Activated T-cell treated with anti-CD3 and anti-CD28 coated beads, Interleukin-2, amount 50 U/mL, for 24 hours (primary cell): ENCODE data around the gene WT1.
A peak's percentile ranks its signal among the peaks of the same experiment; 100 is the strongest.

Experiments
- DNase-seq: peaks from one replicate; pipeline ENCODE4 v3.0.0-alpha.2; 2020
- H3K27ac Mint-ChIP-seq: 2 replicates; pipeline ENCODE4 v1.8.0; 2020; ENCODE audit warnings: mild to moderate bottlenecking, mixed read lengths
- H3K27me3 Mint-ChIP-seq: 2 replicates; pipeline ENCODE4 v1.8.0; 2020; ENCODE audit warnings: mixed read lengths
- H3K36me3 Mint-ChIP-seq: 2 replicates; pipeline ENCODE4 v1.8.0; 2020; ENCODE audit warnings: low read depth, mixed read lengths
- H3K4me1 Mint-ChIP-seq: 2 replicates; pipeline ENCODE4 v1.8.0; 2020; ENCODE audit warnings: low read depth, mixed read lengths
- H3K4me3 Mint-ChIP-seq: 2 replicates; pipeline ENCODE4 v1.8.0; 2020; ENCODE audit warnings: mild to moderate bottlenecking, moderate library complexity, mixed read lengths
- H3K9me3 Mint-ChIP-seq: 2 replicates; pipeline ENCODE4 v1.8.0; 2020; ENCODE audit warnings: mixed read lengths

The WT1 gene

GRCh38 chr11:32447252-32447651, 11.9 kb upstream of the WT1 start:
- peaks cover 52% of the 10 kb centered on the region for H3K27me3 Mint-ChIP-seq
- no peaks in the 10 kb centered on the region for H3K4me1 Mint-ChIP-seq
- no peaks in the 10 kb centered on the region for H3K36me3 Mint-ChIP-seq
- H3K9me3 Mint-ChIP-seq = no peaks in the 10 kb centered on the region
- H3K27ac Mint-ChIP-seq = no peak overlapping the region
- DNase-seq = no peak
- H3K4me3 Mint-ChIP-seq = no peak overlapping the region

GRCh38 chr11:32446227-32446626, 10.9 kb upstream of the WT1 start:
- H3K27me3 Mint-ChIP-seq = peaks cover 57% of the 10 kb centered on the region
- no peaks in the 10 kb centered on the region for H3K4me1 Mint-ChIP-seq
- H3K4me3 Mint-ChIP-seq = no peak overlapping the region
- no peak for DNase-seq
- H3K36me3 Mint-ChIP-seq = no peaks in the 10 kb centered on the region
- no peaks in the 10 kb centered on the region for H3K9me3 Mint-ChIP-seq
- no peak overlapping the region for H3K27ac Mint-ChIP-seq

- Mint-ChIP-seq H3K9me3 (no peaks in the 10 kb centered on the region), H3K4me1 (peaks cover 2% of the 10 kb centered on the region), H3K27me3 (peaks cover 71% of the 10 kb centered on the region), H3K4me3 (no peak overlapping the region), H3K27ac (no peak overlapping the region), H3K36me3 (no peaks in the 10 kb centered on the region)
- DNase-seq = no peak
Measured at GRCh38 chr11:32444186-32444585, 8.8 kb upstream of the WT1 start.

GRCh38 chr11:32440916-32441315, 5.6 kb upstream of the WT1 start:
- Mint-ChIP-seq H3K27ac (no peak overlapping the region), H3K36me3 (no peaks in the 10 kb centered on the region), H3K4me3 (no peak overlapping the region), H3K4me1 (peaks cover 25% of the 10 kb centered on the region), H3K27me3 (peaks cover 88% of the 10 kb centered on the region), H3K9me3 (no peaks in the 10 kb centered on the region)
- no peak for DNase-seq

GRCh38 chr11:32440312-32440908, 5.1 kb upstream of the WT1 start:
- DNase-seq = no peak

GRCh38 chr11:32439501-32440210, 4.3 kb upstream of the WT1 start:
- Mint-ChIP-seq H3K4me3 (no peak overlapping the region), H3K27ac (no peak overlapping the region)
- DNase-seq = no peak

More at GRCh38 chr11:32440312-32440908, 5.1 kb upstream of the WT1 start:
- peaks cover 88% of the 10 kb centered on the region for H3K27me3 Mint-ChIP-seq
- peaks cover 29% of the 10 kb centered on the region for H3K4me1 Mint-ChIP-seq
- no peaks in the 10 kb centered on the region for H3K36me3 Mint-ChIP-seq
- H3K4me3 Mint-ChIP-seq = no peak overlapping the region
- H3K27ac Mint-ChIP-seq = no peak overlapping the region
- no peaks in the 10 kb centered on the region for H3K9me3 Mint-ChIP-seq

GRCh38 chr11:32438866-32439489, 3.6 kb upstream of the WT1 start:
- Mint-ChIP-seq H3K27ac (no peak overlapping the region), H3K36me3 (no peaks in the 10 kb centered on the region), H3K9me3 (no peaks in the 10 kb centered on the region), H3K27me3 (peaks cover 85% of the 10 kb centered on the region), H3K4me1 (peaks cover 34% of the 10 kb centered on the region), H3K4me3 (no peak overlapping the region)
- DNase-seq = no peak

More at GRCh38 chr11:32439501-32440210, 4.3 kb upstream of the WT1 start:
- no peaks in the 10 kb centered on the region for H3K9me3 Mint-ChIP-seq
- H3K4me1 Mint-ChIP-seq = peaks cover 30% of the 10 kb centered on the region
- no peaks in the 10 kb centered on the region for H3K36me3 Mint-ChIP-seq
- H3K27me3 Mint-ChIP-seq = peaks cover 83% of the 10 kb centered on the region

GRCh38 chr11:32438346-32438865, 3.1 kb upstream of the WT1 start:
- no peak overlapping the region for H3K27ac Mint-ChIP-seq
- no peak overlapping the region for H3K4me3 Mint-ChIP-seq
- no peak for DNase-seq
- no peaks in the 10 kb centered on the region for H3K9me3 Mint-ChIP-seq
- no peaks in the 10 kb centered on the region for H3K36me3 Mint-ChIP-seq
- peaks cover 89% of the 10 kb centered on the region for H3K27me3 Mint-ChIP-seq
- H3K4me1 Mint-ChIP-seq = peaks cover 40% of the 10 kb centered on the region

GRCh38 chr11:32437495-32438345, 2.4 kb upstream of the WT1 start:
- peaks cover 89% of the 10 kb centered on the region for H3K27me3 Mint-ChIP-seq
- no peaks in the 10 kb centered on the region for H3K9me3 Mint-ChIP-seq
- peak overlapping the region; percentile 11 for H3K4me3 Mint-ChIP-seq
- no peak for DNase-seq
- H3K4me1 Mint-ChIP-seq = peaks cover 46% of the 10 kb centered on the region
- no peak overlapping the region for H3K27ac Mint-ChIP-seq
- H3K36me3 Mint-ChIP-seq = no peaks in the 10 kb centered on the region

GRCh38 chr11:32436751-32437494, 1.6 kb upstream of the WT1 start:
- peaks cover 91% of the 10 kb centered on the region for H3K27me3 Mint-ChIP-seq
- peaks cover 49% of the 10 kb centered on the region for H3K4me1 Mint-ChIP-seq
- no peaks in the 10 kb centered on the region for H3K9me3 Mint-ChIP-seq
- no peak overlapping the region for H3K27ac Mint-ChIP-seq
- no peaks in the 10 kb centered on the region for H3K36me3 Mint-ChIP-seq
- no peak for DNase-seq
- H3K4me3 Mint-ChIP-seq = no peak overlapping the region

- Mint-ChIP-seq H3K27me3 (peaks cover 91% of the 10 kb centered on the region), H3K36me3 (no peaks in the 10 kb centered on the region), H3K4me1 (peaks cover 49% of the 10 kb centered on the region), H3K27ac (no peak overlapping the region), H3K4me3 (peak overlapping the region; percentile 44), H3K9me3 (no peaks in the 10 kb centered on the region)
- DNase-seq = no peak
Measured at GRCh38 chr11:32435942-32436750, 807 bp upstream of the WT1 start.

GRCh38 chr11:32435152-32435480, 223 bp downstream of the WT1 start:
- Mint-ChIP-seq H3K9me3 (no peaks in the 10 kb centered on the region), H3K4me1 (peaks cover 49% of the 10 kb centered on the region), H3K27me3 (peaks cover 91% of the 10 kb centered on the region), H3K4me3 (no peak overlapping the region), H3K36me3 (no peaks in the 10 kb centered on the region), H3K27ac (no peak overlapping the region)
- DNase-seq = no peak

GRCh38 chr11:32434356-32435151, 785 bp downstream of the WT1 start:
- Mint-ChIP-seq H3K9me3 (no peaks in the 10 kb centered on the region), H3K27me3 (peaks cover 91% of the 10 kb centered on the region), H3K36me3 (no peaks in the 10 kb centered on the region), H3K4me3 (peak overlapping the region; percentile 35), H3K4me1 (peaks cover 49% of the 10 kb centered on the region), H3K27ac (no peak overlapping the region)
- DNase-seq = no peak
